PC-3 (cell line): ENCODE measurements around the gene SEMA5A. TPM values are rescaled to one million over a fixed set of nuclear protein-coding genes. Genes with fewer than 3 reads are reported as not detected.

Source experiments
- ATAC-seq: fragments of 200-7000 bp; cut with Tn5 transposase; 2 replicates; pipeline ENCODE4 v1.9.1; 2020; ENCODE audit warnings: mild to moderate bottlenecking, moderate library complexity
- BruUV-seq: library from RNA; stranded (reverse); fragments of 400-500 nt; replicated peaks from 2 replicates; lab custom pipeline; 2021; lab: Mats Ljungman, UMichigan
- CTCF ChIA-PET: fragments of 300-600 bp; sonication (Branson Sonifier 250); formaldehyde crosslinking; loops from one replicate; lab custom pipeline; 2022; ENCODE audit warnings: antibody characterized with exemption; lab: Charles Lee
- POLR2A ChIA-PET: fragments of 300-600 bp; sonication (Branson Sonifier 250); formaldehyde crosslinking; loops from one replicate; lab custom pipeline; 2022; ENCODE audit warnings: antibody characterized with exemption; ENCODE audit not compliant: unreplicated experiment; lab: Charles Lee
- DNase-seq: peaks from one replicate; pipeline ENCODE4 v3.0.0-alpha.2; 2015
- H2AFZ ChIP-seq: fragments of 300-600 bp; sonication (generic); 2 replicates; pipeline ENCODE4 v1.6.0; 2016; ENCODE audit warnings: antibody characterized with exemption, low read length
- H3F3A ChIP-seq: fragments of 300-600 bp; sonication (generic); one replicate; pipeline ENCODE4 v1.6.0; 2017; ENCODE audit warnings: antibody characterized with exemption, low read length, control low read depth, mild to moderate bottlenecking; ENCODE audit not compliant: unreplicated experiment
- H3K27ac ChIP-seq: fragments of 300-600 bp; sonication (generic); 2 replicates; pipeline ENCODE4 v1.5.1; 2016; ENCODE audit warnings: mild to moderate bottlenecking, low read length
- H3K27me3 ChIP-seq: fragments of 300-600 bp; sonication (generic); 2 replicates; pipeline ENCODE4 v1.6.1; 2016; ENCODE audit warnings: low read length, mixed read lengths
- H3K36me3 ChIP-seq: fragments of 300-600 bp; sonication (generic); 2 replicates; pipeline ENCODE4 v1.6.1; 2016; ENCODE audit warnings: low read depth, mixed run types, low read length, mixed read lengths
- H3K4me1 ChIP-seq: fragments of 300-600 bp; sonication (generic); 2 replicates; pipeline ENCODE4 v1.5.1; 2016; ENCODE audit warnings: low read length; ENCODE audit not compliant: insufficient read depth
- H3K4me2 ChIP-seq: fragments of 300-600 bp; sonication (generic); 2 replicates; pipeline ENCODE4 v1.6.0; 2016; ENCODE audit warnings: low read length
- H3K4me3 ChIP-seq: fragments of 300-600 bp; sonication (generic); 2 replicates; pipeline ENCODE4 v1.5.1; 2016; ENCODE audit warnings: mild to moderate bottlenecking, low read length, mixed read lengths
- H3K79me2 ChIP-seq: fragments of 300-600 bp; sonication (generic); 2 replicates; pipeline ENCODE4 v1.6.1; 2017; ENCODE audit warnings: low read length, mixed read lengths
- H3K9ac ChIP-seq: fragments of 300-600 bp; sonication (generic); 2 replicates; pipeline ENCODE4 v1.6.0; 2016; ENCODE audit warnings: mild to moderate bottlenecking, low read length
- H3K9me2 ChIP-seq: fragments of 300-600 bp; sonication (generic); replicated peaks from 2 replicates; pipeline ENCODE4 v1.6.1; 2016; ENCODE audit warnings: mixed run types, low read length, mixed read lengths
- H3K9me3 ChIP-seq: fragments of 300-600 bp; sonication (generic); 2 replicates; pipeline ENCODE4 v1.6.1; 2016; ENCODE audit warnings: low read length, mixed read lengths
- H4K20me1 ChIP-seq: fragments of 300-600 bp; sonication (generic); 2 replicates; pipeline ENCODE4 v1.6.1; 2016; ENCODE audit warnings: low read length, mixed read lengths
- CTCF ChIP-seq: fragments of 300-600 bp; sonication (generic); conservative IDR thresholded peaks from 2 replicates; pipeline ENCODE4 v1.5.1; 2017; ENCODE audit warnings: antibody characterized with exemption, low read depth, mild to moderate bottlenecking, low read length
- EZH2 ChIP-seq: fragments of 300-600 bp; sonication (generic); IDR thresholded peaks from one replicate; pipeline ENCODE4 v1.6.1; 2017; ENCODE audit warnings: antibody characterized with exemption, mild to moderate bottlenecking, low read length; ENCODE audit not compliant: unreplicated experiment
- EZH2phosphoT487 ChIP-seq: fragments of 300-600 bp; sonication (generic); IDR thresholded peaks from 2 replicates; pipeline ENCODE4 v1.6.1; 2018; ENCODE audit warnings: mild to moderate bottlenecking, antibody characterized with exemption, low read length, borderline replicate concordance
- intact Hi-C: fragments of 100-400 bp; cut with micrococcal nuclease; formaldehyde crosslinking; loops from 2 replicates; pipeline ENCODE4 v1.9.0; 2023
- total RNA-seq: library from RNA; depleted of rRNA; stranded (reverse); fragments of >200 nt; gene quantifications from 2 replicates; pipeline ENCODE4 v1.2.3, GENCODE V29; 2014

The SEMA5A gene
- total RNA-seq, 1 experiment from 2014 or later = 4.4 TPM

GRCh38 chr5:9288234-9288633 is 257.6 kb downstream of the SEMA5A start:
- Histone ChIP-seq H3K9me2 (no peaks in the 10 kb centered on the region), H3K36me3 (no peaks in the 10 kb centered on the region), H3K4me2 (no peak overlapping the region), H3K9me3 (no peaks in the 10 kb centered on the region), H4K20me1 (no peaks in the 10 kb centered on the region), H3K4me1 (no peaks in the 10 kb centered on the region), H3K9ac (no peak overlapping the region), H3F3A (no peaks in the 10 kb centered on the region), H3K79me2 (no peaks in the 10 kb centered on the region), H2AFZ (no peak overlapping the region), H3K4me3 (no peak overlapping the region), H3K27ac (no peak overlapping the region), H3K27me3 (no peaks in the 10 kb centered on the region)
- ChIA-PET POLR2A (no interaction called here), CTCF (no interaction called here)
- TF ChIP-seq EZH2phosphoT487 (no peak), EZH2 (no peak), CTCF (no peak)
- DNase-seq = no peak
- no peak for ATAC-seq
- BruUV-seq = no TSS peak
- intact Hi-C loops = no loop called here

DNA sequence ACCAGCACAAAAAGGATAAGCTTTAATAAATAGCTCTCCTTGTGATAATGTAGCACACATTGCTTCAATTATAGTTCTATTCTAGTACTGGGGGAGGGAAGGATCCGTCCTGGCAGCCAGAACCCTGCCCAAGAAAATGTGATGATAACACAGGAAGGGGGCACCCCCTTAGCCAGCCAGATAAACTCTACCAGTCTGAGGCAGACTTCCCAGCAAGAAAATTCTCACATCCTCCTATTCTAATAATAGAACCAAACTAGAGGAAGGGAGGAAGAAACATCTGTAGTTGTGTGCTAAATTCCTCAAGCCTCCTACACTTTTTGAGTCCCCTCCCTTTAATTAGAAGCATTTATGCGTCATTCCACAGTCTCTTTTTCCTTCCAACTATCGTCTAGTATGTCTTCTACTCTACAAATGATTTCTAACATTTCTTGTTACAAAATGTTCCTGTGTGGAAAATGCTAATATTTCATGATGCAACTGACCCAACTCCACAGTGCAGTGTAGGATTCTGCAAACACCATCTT is 261.0 kb downstream of the SEMA5A start:
- ATAC-seq (no peak), DNase-seq (no peak)
- no peak overlapping the region for H3K4me2 ChIP-seq
- no peaks in the 10 kb centered on the region for H3K9me3 ChIP-seq
- H4K20me1 ChIP-seq = no peaks in the 10 kb centered on the region
- no peak overlapping the region for H3K9ac ChIP-seq
- no peaks in the 10 kb centered on the region; the same call in 1 of the 2 replicates for H3K4me1 ChIP-seq
- intact Hi-C loops = no loop called here
- H3K27ac ChIP-seq = no peak overlapping the region
- H3K36me3 ChIP-seq = no peaks in the 10 kb centered on the region
- ChIA-PET POLR2A (no interaction called here), CTCF (no interaction called here)
- no peaks in the 10 kb centered on the region for H3K9me2 ChIP-seq
- no peaks in the 10 kb centered on the region for H3K27me3 ChIP-seq
- H3F3A ChIP-seq = no peaks in the 10 kb centered on the region
- no peak for TF ChIP-seq EZH2phosphoT487
- H2AFZ ChIP-seq = no peak overlapping the region
- no peaks in the 10 kb centered on the region for H3K79me2 ChIP-seq
- no TSS peak for BruUV-seq
- no peak overlapping the region for H3K4me3 ChIP-seq

DNA sequence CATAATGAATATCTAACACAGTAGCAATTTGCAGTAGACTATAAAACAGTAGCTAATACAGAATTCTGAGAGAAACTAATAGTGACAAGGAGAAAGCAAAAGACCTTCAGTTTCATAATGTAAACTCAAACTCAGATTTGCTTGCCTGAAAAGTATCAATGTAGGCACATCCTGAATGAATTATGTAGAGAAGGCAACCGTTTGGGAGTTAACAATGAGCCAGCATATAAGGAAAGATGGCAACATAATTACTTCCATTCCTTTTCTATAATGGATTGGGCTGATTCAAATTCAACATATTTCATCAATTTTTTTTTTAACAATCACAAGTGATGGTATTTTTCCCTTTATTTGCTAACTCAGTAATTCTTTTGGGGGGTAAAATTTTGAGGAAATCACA is 261.6 kb downstream of the SEMA5A start:
- ChIA-PET POLR2A (no interaction called here), CTCF (no interaction called here)
- H3K4me2 ChIP-seq = no peak overlapping the region
- H3K4me1 ChIP-seq = no peaks in the 10 kb centered on the region; the same call in 1 of the 2 replicates
- H3K27ac ChIP-seq = no peak overlapping the region
- intact Hi-C loops = no loop called here
- H3K36me3 ChIP-seq = no peaks in the 10 kb centered on the region
- H3K4me3 ChIP-seq = no peak overlapping the region
- no peaks in the 10 kb centered on the region for H3K9me3 ChIP-seq
- no peaks in the 10 kb centered on the region for H3K79me2 ChIP-seq
- DNase-seq = no peak
- H3F3A ChIP-seq = no peaks in the 10 kb centered on the region
- TF ChIP-seq CTCF = no peak
- no peak for TF ChIP-seq EZH2
- no peak for TF ChIP-seq EZH2phosphoT487
- ATAC-seq = no peak
- H3K9ac ChIP-seq = no peak overlapping the region
- H3K9me2 ChIP-seq = no peaks in the 10 kb centered on the region
- H3K27me3 ChIP-seq = no peaks in the 10 kb centered on the region
- H4K20me1 ChIP-seq = no peaks in the 10 kb centered on the region
- no TSS peak for BruUV-seq
- H2AFZ ChIP-seq = no peak overlapping the region
